Measurements from ENCODE around the gene CMYA5. TPM values are rescaled to one million over a fixed set of nuclear protein-coding genes. Genes with fewer than 3 reads are reported as not detected.

The CMYA5 gene
- total RNA-seq, 1 experiment from 2014 or later = 0.81 TPM

DNA sequence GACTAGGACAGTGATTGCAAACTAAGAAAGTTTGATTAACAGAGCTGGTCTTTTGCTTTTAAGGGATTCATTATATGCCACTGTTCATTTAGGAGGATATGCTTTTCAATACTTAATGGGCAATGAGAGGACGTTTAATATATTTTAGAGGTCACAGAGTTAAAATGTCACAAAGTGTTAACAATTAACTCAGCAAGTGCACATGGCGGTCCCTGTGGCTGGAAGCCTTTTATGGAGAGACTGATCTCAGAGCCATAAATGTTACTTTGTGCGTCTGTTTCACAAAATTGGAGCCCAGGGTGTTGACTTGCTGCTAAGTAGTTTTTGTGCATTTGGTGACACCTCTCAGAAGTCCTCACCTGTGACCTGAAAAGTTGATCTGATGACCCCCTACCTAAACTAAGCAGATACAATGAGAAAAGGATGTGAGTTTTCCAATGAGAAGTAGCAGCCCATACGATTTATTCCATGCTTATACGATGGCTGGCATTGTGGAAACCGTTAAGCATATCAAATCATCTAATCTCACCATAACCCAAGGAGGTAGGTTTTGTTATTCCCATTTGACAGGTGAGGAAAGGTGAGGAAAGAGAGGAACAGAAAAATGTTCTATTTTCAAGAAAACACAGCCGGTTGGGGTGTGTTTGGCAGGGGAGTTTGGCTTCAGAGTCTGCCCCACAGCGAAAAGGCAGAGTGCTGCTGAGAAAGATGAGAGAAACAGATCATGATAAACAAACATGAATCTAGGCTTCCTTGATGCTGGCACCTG, 64.4 kb downstream of the CMYA5 start:
- Histone ChIP-seq H3K4me3 (no peak overlapping the region), H3F3A (ENCODE audit: insufficient read depth, low read depth) (no peaks in the 10 kb centered on the region), H3K79me2 (ENCODE audit: low read depth) (no peaks in the 10 kb centered on the region), H2AFZ (no peak overlapping the region), H3K9me3 (ENCODE audit: insufficient read depth, low read depth) (no peaks in the 10 kb centered on the region), H3K27ac (no peak overlapping the region), H3K4me2 (no peak overlapping the region), H3K9me2 (ENCODE audit: insufficient read depth) (no peaks in the 10 kb centered on the region), H4K20me1 (ENCODE audit: insufficient read depth) (no peaks in the 10 kb centered on the region), H3K36me3 (ENCODE audit: low read depth) (no peaks in the 10 kb centered on the region), H3K27me3 (ENCODE audit: insufficient read depth, low read depth) (no peaks in the 10 kb centered on the region), H3K4me1 (replicated peaks; ENCODE audit: insufficient read depth) (no peaks in the 10 kb centered on the region)
- intact Hi-C loops (cut with micrococcal nuclease; ENCODE audit: unreplicated experiment) = no loop called here
- BruUV-seq (replicated peaks) = no TSS peak
- ChIA-PET POLR2A (ENCODE audit: unreplicated experiment) (no interaction called here), CTCF (no interaction called here)
- no peak for DNase-seq
- no peak for TF ChIP-seq EZH2 (IDR thresholded peaks at IDR 0.05; ENCODE audit: low read depth)
- TF ChIP-seq, protein P1, sequence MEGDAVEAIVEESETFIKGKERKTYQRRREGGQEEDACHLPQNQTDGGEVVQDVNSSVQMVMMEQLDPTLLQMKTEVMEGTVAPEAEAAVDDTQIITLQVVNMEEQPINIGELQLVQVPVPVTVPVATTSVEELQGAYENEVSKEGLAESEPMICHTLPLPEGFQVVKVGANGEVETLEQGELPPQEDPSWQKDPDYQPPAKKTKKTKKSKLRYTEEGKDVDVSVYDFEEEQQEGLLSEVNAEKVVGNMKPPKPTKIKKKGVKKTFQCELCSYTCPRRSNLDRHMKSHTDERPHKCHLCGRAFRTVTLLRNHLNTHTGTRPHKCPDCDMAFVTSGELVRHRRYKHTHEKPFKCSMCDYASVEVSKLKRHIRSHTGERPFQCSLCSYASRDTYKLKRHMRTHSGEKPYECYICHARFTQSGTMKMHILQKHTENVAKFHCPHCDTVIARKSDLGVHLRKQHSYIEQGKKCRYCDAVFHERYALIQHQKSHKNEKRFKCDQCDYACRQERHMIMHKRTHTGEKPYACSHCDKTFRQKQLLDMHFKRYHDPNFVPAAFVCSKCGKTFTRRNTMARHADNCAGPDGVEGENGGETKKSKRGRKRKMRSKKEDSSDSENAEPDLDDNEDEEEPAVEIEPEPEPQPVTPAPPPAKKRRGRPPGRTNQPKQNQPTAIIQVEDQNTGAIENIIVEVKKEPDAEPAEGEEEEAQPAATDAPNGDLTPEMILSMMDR (conservative IDR thresholded peaks at IDR 0.05) = no peak

GRCh38 chr5:79754865-79755555, 65.4 kb downstream of the CMYA5 start:
- H3K4me3 ChIP-seq = no peak overlapping the region
- intact Hi-C loops (cut with micrococcal nuclease; ENCODE audit: unreplicated experiment) = no loop called here
- no peaks in the 10 kb centered on the region for H3F3A ChIP-seq (ENCODE audit: insufficient read depth, low read depth)
- BruUV-seq (replicated peaks) = no TSS peak
- DNase-seq = no peak
- H2AFZ ChIP-seq = no peak overlapping the region
- TF ChIP-seq EZH2 (IDR thresholded peaks at IDR 0.05; ENCODE audit: low read depth) = no peak
- TF ChIP-seq, protein P1 (conservative IDR thresholded peaks at IDR 0.05) = no peak
- no peaks in the 10 kb centered on the region for H4K20me1 ChIP-seq (ENCODE audit: insufficient read depth)
- H3K27me3 ChIP-seq (ENCODE audit: insufficient read depth, low read depth) = no peaks in the 10 kb centered on the region
- no peak overlapping the region for H3K27ac ChIP-seq
- no peak overlapping the region for H3K4me2 ChIP-seq
- H3K79me2 ChIP-seq (ENCODE audit: low read depth) = no peaks in the 10 kb centered on the region
- H3K9me2 ChIP-seq (ENCODE audit: insufficient read depth) = no peaks in the 10 kb centered on the region
- CTCF ChIA-PET = no interaction called here
- H3K36me3 ChIP-seq (ENCODE audit: low read depth) = no peaks in the 10 kb centered on the region
- H3K4me1 ChIP-seq (replicated peaks; ENCODE audit: insufficient read depth) = no peaks in the 10 kb centered on the region
- no peaks in the 10 kb centered on the region for H3K9me3 ChIP-seq (ENCODE audit: insufficient read depth, low read depth)
- POLR2A ChIA-PET (ENCODE audit: unreplicated experiment) = no interaction called here

GRCh38 chr5:79756076-79756475, 66.4 kb downstream of the CMYA5 start:
- Histone ChIP-seq H3K4me2 (no peak overlapping the region), H3K27ac (no peak overlapping the region), H4K20me1 (ENCODE audit: insufficient read depth) (no peaks in the 10 kb centered on the region), H3K9me2 (ENCODE audit: insufficient read depth) (no peaks in the 10 kb centered on the region), H3K4me1 (replicated peaks; ENCODE audit: insufficient read depth) (no peaks in the 10 kb centered on the region), H3K27me3 (ENCODE audit: insufficient read depth, low read depth) (no peaks in the 10 kb centered on the region), H3K9me3 (ENCODE audit: insufficient read depth, low read depth) (no peaks in the 10 kb centered on the region), H3K36me3 (ENCODE audit: low read depth) (no peaks in the 10 kb centered on the region), H3K79me2 (ENCODE audit: low read depth) (no peaks in the 10 kb centered on the region), H2AFZ (no peak overlapping the region), H3F3A (ENCODE audit: insufficient read depth, low read depth) (no peaks in the 10 kb centered on the region), H3K4me3 (no peak overlapping the region)
- TF ChIP-seq EZH2 (IDR thresholded peaks at IDR 0.05; ENCODE audit: low read depth) = no peak
- TF ChIP-seq, protein P1 (conservative IDR thresholded peaks at IDR 0.05) = no peak
- intact Hi-C loops (cut with micrococcal nuclease; ENCODE audit: unreplicated experiment) = no loop called here
- ChIA-PET POLR2A (ENCODE audit: unreplicated experiment) (no interaction called here), CTCF (no interaction called here)
- no peak for DNase-seq
- no TSS peak for BruUV-seq (replicated peaks)
